ENCODE data around the gene ANGPT4.

The ANGPT4 gene

GRCh38 chr20:858011-858410 lies 58.1 kb downstream of the ANGPT4 start:
- H3K36me3 ChIP-seq (ENCODE audit: insufficient read depth, low read length) = no peaks in the 10 kb centered on the region
- H3K4me2 ChIP-seq (ENCODE audit: insufficient read depth, low read length) = no peak overlapping the region
- peaks cover 14% of the 10 kb centered on the region for H3K4me1 ChIP-seq (ENCODE audit: insufficient read depth, low read length)
- no peak overlapping the region for H2AFZ ChIP-seq (ENCODE audit: low read depth, low read length)
- no peak overlapping the region for H3K27ac ChIP-seq (ENCODE audit: low read length)
- H3K27me3 ChIP-seq (ENCODE audit: insufficient read depth, low read length, poor library complexity) = no peaks in the 10 kb centered on the region
- H4K20me1 ChIP-seq (ENCODE audit: insufficient read depth, low read length) = no peaks in the 10 kb centered on the region
- no peak for TF ChIP-seq EZH2 (IDR thresholded peaks at IDR 0.05; ENCODE audit: borderline replicate concordance, low read depth, low read length, severe bottlenecking)
- no peak for TF ChIP-seq CTCF (IDR thresholded peaks at IDR 0.05; ENCODE audit: borderline replicate concordance, extremely low read depth, low read length, poor library complexity, severe bottlenecking)
- ATAC-seq (ENCODE audit: insufficient read depth, low read depth) (no peak), DNase-seq (no peak)
- H3K4me3 ChIP-seq (ENCODE audit: low read depth in 1 of 2, low read length in 2 of 2) = no peak overlapping the region
- H3K79me2 ChIP-seq (ENCODE audit: insufficient read depth, low read length) = no peaks in the 10 kb centered on the region
- H3K9me3 ChIP-seq (ENCODE audit: insufficient read depth, low read length, severe bottlenecking) = no peaks in the 10 kb centered on the region
- no peak overlapping the region for H3K9ac ChIP-seq (ENCODE audit: low read depth, low read length)

GRCh38 chr20:856361-856775 lies 59.8 kb downstream of the ANGPT4 start:
- ATAC-seq (ENCODE audit: insufficient read depth, low read depth) = no peak; the same call in 2 of the 3 replicates
- Histone ChIP-seq H3K36me3 (ENCODE audit: insufficient read depth, low read length) (no peaks in the 10 kb centered on the region), H2AFZ (ENCODE audit: low read depth, low read length) (no peak overlapping the region), H3K27ac (ENCODE audit: low read length) (no peak overlapping the region), H3K4me3 (ENCODE audit: low read depth in 1 of 2, low read length in 2 of 2) (no peak overlapping the region), H3K27me3 (ENCODE audit: insufficient read depth, low read length, poor library complexity) (no peaks in the 10 kb centered on the region), H3K9me3 (ENCODE audit: insufficient read depth, low read length, severe bottlenecking) (no peaks in the 10 kb centered on the region), H3K9ac (ENCODE audit: low read depth, low read length) (no peak overlapping the region), H4K20me1 (ENCODE audit: insufficient read depth, low read length) (no peaks in the 10 kb centered on the region), H3K4me2 (ENCODE audit: insufficient read depth, low read length) (no peak overlapping the region), H3K4me1 (ENCODE audit: insufficient read depth, low read length) (peaks cover 14% of the 10 kb centered on the region), H3K79me2 (ENCODE audit: insufficient read depth, low read length) (no peaks in the 10 kb centered on the region)
- TF ChIP-seq CTCF (IDR thresholded peaks at IDR 0.05; ENCODE audit: borderline replicate concordance, extremely low read depth, low read length, poor library complexity, severe bottlenecking) (no peak), EZH2 (IDR thresholded peaks at IDR 0.05; ENCODE audit: borderline replicate concordance, low read depth, low read length, severe bottlenecking) (no peak)
- DNase-seq = no peak

- TF ChIP-seq EZH2 (IDR thresholded peaks at IDR 0.05; ENCODE audit: borderline replicate concordance, low read depth, low read length, severe bottlenecking) (no peak), CTCF (IDR thresholded peaks at IDR 0.05; ENCODE audit: borderline replicate concordance, extremely low read depth, low read length, poor library complexity, severe bottlenecking) (no peak)
- Histone ChIP-seq H3K9ac (ENCODE audit: low read depth, low read length) (no peak overlapping the region), H3K79me2 (ENCODE audit: insufficient read depth, low read length) (no peaks in the 10 kb centered on the region), H3K27ac (ENCODE audit: low read length) (no peak overlapping the region), H3K4me2 (ENCODE audit: insufficient read depth, low read length) (no peak overlapping the region), H3K27me3 (ENCODE audit: insufficient read depth, low read length, poor library complexity) (no peaks in the 10 kb centered on the region), H2AFZ (ENCODE audit: low read depth, low read length) (no peak overlapping the region), H4K20me1 (ENCODE audit: insufficient read depth, low read length) (no peaks in the 10 kb centered on the region), H3K36me3 (ENCODE audit: insufficient read depth, low read length) (no peaks in the 10 kb centered on the region), H3K4me1 (ENCODE audit: insufficient read depth, low read length) (peaks cover 14% of the 10 kb centered on the region), H3K4me3 (ENCODE audit: low read depth in 1 of 2, low read length in 2 of 2) (no peak overlapping the region), H3K9me3 (ENCODE audit: insufficient read depth, low read length, severe bottlenecking) (no peaks in the 10 kb centered on the region)
- ATAC-seq (ENCODE audit: insufficient read depth, low read depth) (no peak), DNase-seq (no peak)
Measured at GRCh38 chr20:855466-856360, 60.4 kb downstream of the ANGPT4 start.
